ENCODE data around the gene SNAP91.

GRCh38 chr6:83613378-83613777, 95.5 kb downstream of the SNAP91 start:
- TF ChIP-seq TAF1 (IDR thresholded peaks at IDR 0.05; ENCODE audit: borderline replicate concordance, insufficient read depth, low read length) (no peak), POLR2AphosphoS5 (IDR thresholded peaks at IDR 0.05; ENCODE audit: low read depth, low read length) (no peak), SIN3A (IDR thresholded peaks at IDR 0.05; ENCODE audit: borderline replicate concordance, insufficient read depth, low read length) (no peak), REST (IDR thresholded peaks at IDR 0.05; ENCODE audit: insufficient read depth in 1 of 2, low read depth in 2 of 2, low read length in 2 of 2) (no peak), FOXP2 (optimal IDR thresholded peaks at IDR 0.05; ENCODE audit: borderline replicate concordance, extremely low read depth, extremely low read length, insufficient read depth) (no peak)

All from PFSK-1 (cell line).